ENCODE results near the gene SP5.

Gene SP5

DNA sequence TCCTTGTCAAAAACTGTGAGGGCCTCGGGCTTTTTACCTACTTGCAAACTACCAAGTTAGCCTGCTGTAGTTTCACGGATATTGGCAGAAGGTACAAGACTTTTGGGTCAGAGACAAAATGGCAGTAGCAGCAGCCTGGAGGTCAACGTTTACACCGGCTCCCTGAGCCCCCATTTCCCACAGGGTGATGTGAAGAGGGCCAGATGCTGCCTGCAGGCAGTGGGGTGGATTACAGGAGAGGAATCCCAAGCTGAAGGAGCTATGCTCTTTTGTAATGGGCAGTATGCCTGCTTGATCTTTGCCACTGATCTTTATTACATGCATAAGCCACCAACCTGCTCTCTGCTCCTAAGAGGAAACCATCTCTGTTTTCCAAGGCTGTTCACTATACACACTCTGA is 29.5 kb upstream of the SP5 start:
- no peak overlapping the region for H3K27ac ChIP-seq (ENCODE audit: low read depth, low read length)
- no peaks in the 10 kb centered on the region for H3K9me3 ChIP-seq (ENCODE audit: control insufficient read depth in 1 of 2, low read length in 2 of 2)

DNA sequence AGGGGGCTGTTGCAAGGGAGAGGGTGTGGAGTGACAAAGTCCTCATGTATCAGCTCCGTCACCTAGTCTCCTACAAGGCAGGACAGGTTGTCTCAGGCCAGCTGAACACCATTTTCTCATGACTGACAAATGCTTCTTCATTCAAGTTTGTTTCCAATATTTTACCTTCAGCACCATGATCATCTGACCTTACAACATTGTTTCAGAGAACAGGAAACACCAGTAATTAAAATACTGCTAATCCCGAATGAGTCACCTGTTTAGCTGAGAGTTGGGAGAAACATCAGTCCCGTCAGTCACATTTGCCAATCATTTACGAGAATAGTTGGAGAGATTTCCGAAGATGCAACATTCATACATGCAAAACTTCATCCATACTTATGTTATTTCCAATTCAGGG is 25.7 kb upstream of the SP5 start:
- no peak overlapping the region for H3K4me3 ChIP-seq (ENCODE audit: low read depth in 1 of 2, low read length in 2 of 2)
- peaks cover 0 to 7% of the 10 kb centered on the region in 2 donors for H3K4me1 ChIP-seq (ENCODE audit: control insufficient read depth in 1 of 2, insufficient read depth in 2 of 2, low read length in 2 of 2)
- H3K36me3 ChIP-seq (ENCODE audit: control insufficient read depth in 1 of 2, insufficient read depth in 2 of 2, low read length in 2 of 2), result no peaks in the 10 kb centered on the region
- no peak overlapping the region for H3K27ac ChIP-seq (ENCODE audit: low read depth, low read length)
- no peak overlapping the region for H3K9ac ChIP-seq (ENCODE audit: low read depth in 1 of 2, low read length in 2 of 2)
- H3K27me3 ChIP-seq (ENCODE audit: control insufficient read depth in 1 of 2, insufficient read depth in 2 of 2, low read length in 2 of 2), result no peaks in the 10 kb centered on the region
- H3K9me3 ChIP-seq (ENCODE audit: control insufficient read depth in 1 of 2, low read length in 2 of 2), result no peaks in the 10 kb centered on the region

More for the DNA sequence above, 29.5 kb upstream of the SP5 start:
- H3K4me3 ChIP-seq (ENCODE audit: low read depth in 1 of 2, low read length in 2 of 2), result no peak overlapping the region
- H3K4me1 ChIP-seq (ENCODE audit: control insufficient read depth in 1 of 2, insufficient read depth in 2 of 2, low read length in 2 of 2), result peaks cover 0 to 7% of the 10 kb centered on the region in 2 donors
- H3K36me3 ChIP-seq (ENCODE audit: control insufficient read depth in 1 of 2, insufficient read depth in 2 of 2, low read length in 2 of 2), result no peaks in the 10 kb centered on the region
- H3K27me3 ChIP-seq (ENCODE audit: control insufficient read depth in 1 of 2, insufficient read depth in 2 of 2, low read length in 2 of 2), result no peaks in the 10 kb centered on the region
- H3K9ac ChIP-seq (ENCODE audit: low read depth in 1 of 2, low read length in 2 of 2), result no peak overlapping the region

DNA sequence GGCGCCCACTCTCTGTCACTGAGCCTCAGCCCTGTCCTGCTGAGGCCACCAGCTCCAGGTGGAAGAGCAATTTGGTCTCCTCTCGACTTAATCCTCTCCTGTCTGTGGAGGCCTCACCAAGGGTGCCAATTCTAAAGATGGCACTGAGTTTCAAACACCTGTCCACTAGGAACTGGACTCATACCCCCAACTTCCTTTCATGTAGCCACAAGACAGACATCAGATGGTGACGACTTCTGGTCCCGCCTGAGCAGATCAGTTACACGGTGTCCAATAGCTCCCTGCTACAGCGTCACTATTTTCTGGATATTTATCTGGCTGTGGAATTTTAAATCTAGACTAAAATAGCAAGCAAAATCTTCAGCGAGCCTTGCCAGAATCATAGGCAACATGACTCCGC is 24.5 kb upstream of the SP5 start:
- Histone ChIP-seq H3K9me3 (ENCODE audit: control insufficient read depth in 1 of 2, low read length in 2 of 2) (no peaks in the 10 kb centered on the region), H3K4me3 (ENCODE audit: low read depth in 1 of 2, low read length in 2 of 2) (no peak overlapping the region), H3K9ac (ENCODE audit: low read depth in 1 of 2, low read length in 2 of 2) (no peak overlapping the region), H3K4me1 (ENCODE audit: control insufficient read depth in 1 of 2, insufficient read depth in 2 of 2, low read length in 2 of 2) (peaks cover 0 to 11% of the 10 kb centered on the region in 2 donors), H3K27me3 (ENCODE audit: control insufficient read depth in 1 of 2, insufficient read depth in 2 of 2, low read length in 2 of 2) (no peaks in the 10 kb centered on the region), H3K36me3 (ENCODE audit: control insufficient read depth in 1 of 2, insufficient read depth in 2 of 2, low read length in 2 of 2) (no peaks in the 10 kb centered on the region), H3K27ac (ENCODE audit: low read depth, low read length) (no peak overlapping the region)

DNA sequence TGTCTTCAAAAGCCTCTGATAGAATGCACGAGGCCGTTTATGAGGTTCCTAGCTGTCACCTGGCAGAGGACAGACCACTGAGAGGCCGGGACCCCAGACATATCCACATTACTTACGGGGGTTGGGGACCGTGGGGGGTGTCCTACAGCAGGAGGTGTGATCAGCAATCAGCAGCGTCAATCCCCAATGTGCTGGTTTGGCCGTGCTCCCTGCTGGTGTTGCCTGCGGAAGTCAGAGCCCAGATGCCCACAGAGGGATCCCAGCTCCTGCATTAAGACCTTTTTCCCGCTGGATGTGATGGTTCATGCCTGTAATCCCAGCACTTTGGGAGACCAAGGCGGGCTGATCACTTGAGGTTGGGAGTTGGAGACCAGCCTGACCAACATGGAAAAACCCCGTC is 20.8 kb upstream of the SP5 start:
- Histone ChIP-seq H3K27me3 (ENCODE audit: control insufficient read depth in 1 of 2, insufficient read depth in 2 of 2, low read length in 2 of 2) (no peaks in the 10 kb centered on the region), H3K27ac (ENCODE audit: low read depth, low read length) (no peak overlapping the region), H3K4me1 (ENCODE audit: control insufficient read depth in 1 of 2, insufficient read depth in 2 of 2, low read length in 2 of 2) (peaks cover 0 to 8% of the 10 kb centered on the region in 2 donors), H3K4me3 (ENCODE audit: low read depth in 1 of 2, low read length in 2 of 2) (no peak overlapping the region), H3K9ac (ENCODE audit: low read depth in 1 of 2, low read length in 2 of 2) (no peak overlapping the region), H3K9me3 (ENCODE audit: control insufficient read depth in 1 of 2, low read length in 2 of 2) (no peaks in the 10 kb centered on the region), H3K36me3 (ENCODE audit: control insufficient read depth in 1 of 2, insufficient read depth in 2 of 2, low read length in 2 of 2) (no peaks in the 10 kb centered on the region)

DNA sequence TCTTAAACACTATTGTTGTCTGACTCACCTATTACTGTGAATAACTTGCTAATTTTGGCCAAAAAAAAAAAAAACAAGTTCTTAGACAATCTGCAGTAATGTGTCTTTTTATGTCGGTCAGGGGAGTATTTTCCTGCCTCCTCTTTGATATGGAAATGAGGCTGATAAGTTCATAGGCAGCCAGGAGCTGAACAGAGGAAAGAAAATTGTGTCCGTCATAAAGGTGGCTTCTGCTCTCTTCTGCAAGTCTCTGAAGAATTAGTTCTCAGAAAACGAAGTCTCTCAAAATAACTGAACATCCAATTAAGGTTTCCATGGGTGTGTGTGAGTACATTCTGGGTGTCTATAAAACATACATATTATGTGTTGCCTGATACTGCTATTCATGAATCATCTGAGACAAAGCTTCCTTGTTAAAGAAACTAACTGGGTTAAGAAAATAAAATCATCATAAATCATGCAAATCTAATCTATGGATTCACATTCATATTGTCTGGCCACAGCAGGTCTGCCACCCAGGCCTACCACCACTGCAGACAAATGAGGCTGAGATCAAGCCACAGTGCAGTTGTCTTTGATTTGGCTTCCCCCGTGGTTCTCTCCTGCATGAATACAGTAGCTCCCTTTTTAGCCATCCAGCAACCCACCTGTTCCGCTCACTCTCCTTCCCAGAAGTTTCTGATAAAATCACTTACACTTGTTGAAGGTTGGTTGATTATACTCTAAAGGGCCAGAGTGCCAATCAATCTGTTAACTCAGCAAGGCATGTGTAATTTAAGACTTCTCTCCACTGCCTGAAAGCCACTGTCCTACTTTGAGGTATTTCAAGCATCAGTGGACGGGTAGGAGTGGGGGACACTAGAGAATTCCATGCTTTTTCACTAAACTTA is 19.4 kb upstream of the SP5 start:
- no peak overlapping the region for H3K4me3 ChIP-seq (ENCODE audit: low read depth in 1 of 2, low read length in 2 of 2)
- no peak overlapping the region for H3K27ac ChIP-seq (ENCODE audit: low read depth, low read length)
- no peak overlapping the region for H3K9ac ChIP-seq (ENCODE audit: low read depth in 1 of 2, low read length in 2 of 2)
- no peaks in the 10 kb centered on the region for H3K27me3 ChIP-seq (ENCODE audit: control insufficient read depth in 1 of 2, insufficient read depth in 2 of 2, low read length in 2 of 2)
- no peaks in the 10 kb centered on the region for H3K36me3 ChIP-seq (ENCODE audit: control insufficient read depth in 1 of 2, insufficient read depth in 2 of 2, low read length in 2 of 2)
- peaks cover 0 to 4% of the 10 kb centered on the region in 2 donors for H3K4me1 ChIP-seq (ENCODE audit: control insufficient read depth in 1 of 2, insufficient read depth in 2 of 2, low read length in 2 of 2)
- H3K9me3 ChIP-seq (ENCODE audit: control insufficient read depth in 1 of 2, low read length in 2 of 2), result no peaks in the 10 kb centered on the region

DNA sequence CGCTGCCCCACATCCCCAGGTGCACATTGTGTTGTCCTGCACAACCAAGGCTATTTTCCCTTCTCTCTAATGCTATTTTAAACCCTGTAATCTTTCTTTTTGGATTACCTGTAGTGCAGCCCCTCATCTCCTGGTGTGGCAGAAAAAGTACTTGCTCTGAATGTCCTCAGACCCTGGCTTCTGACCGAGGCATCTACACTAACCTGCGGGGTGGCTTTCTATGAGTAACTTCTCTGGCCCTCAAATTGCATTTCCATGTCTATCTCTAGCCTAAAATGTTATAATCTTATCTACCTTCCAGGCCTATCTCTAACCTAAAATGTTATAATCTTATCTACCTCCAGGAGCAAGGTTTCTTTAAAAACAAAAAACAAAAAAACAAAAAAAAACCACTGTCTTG is 18.2 kb upstream of the SP5 start:
- H3K4me1 ChIP-seq (ENCODE audit: control insufficient read depth in 1 of 2, insufficient read depth in 2 of 2, low read length in 2 of 2), result peaks cover 0 to 4% of the 10 kb centered on the region in 2 donors
- no peaks in the 10 kb centered on the region for H3K36me3 ChIP-seq (ENCODE audit: control insufficient read depth in 1 of 2, insufficient read depth in 2 of 2, low read length in 2 of 2)
- H3K9me3 ChIP-seq (ENCODE audit: control insufficient read depth in 1 of 2, low read length in 2 of 2), result no peaks in the 10 kb centered on the region
- no peak overlapping the region for H3K27ac ChIP-seq (ENCODE audit: low read depth, low read length)
- H3K4me3 ChIP-seq (ENCODE audit: low read depth in 1 of 2, low read length in 2 of 2), result no peak overlapping the region
- H3K9ac ChIP-seq (ENCODE audit: low read depth in 1 of 2, low read length in 2 of 2), result no peak overlapping the region
- no peaks in the 10 kb centered on the region for H3K27me3 ChIP-seq (ENCODE audit: control insufficient read depth in 1 of 2, insufficient read depth in 2 of 2, low read length in 2 of 2)

DNA sequence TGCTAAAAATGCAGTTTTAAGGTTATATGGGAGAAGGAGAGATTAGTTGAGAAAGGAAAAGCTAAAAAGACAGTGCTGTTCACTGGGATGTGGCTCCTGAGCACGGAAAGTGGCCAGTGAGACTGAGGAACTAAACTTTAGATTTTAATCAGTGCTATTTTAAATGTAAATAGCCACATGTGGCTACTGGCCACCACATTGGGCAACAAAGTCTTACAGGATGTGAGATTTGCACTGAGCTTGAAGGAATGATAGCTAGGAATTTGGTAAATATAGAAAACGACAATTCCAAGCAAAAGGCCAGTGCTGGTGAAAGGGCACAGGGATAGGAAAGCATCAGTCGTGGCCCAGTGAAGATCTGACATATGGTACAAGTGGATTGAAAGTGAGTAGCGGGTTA is 14.1 kb upstream of the SP5 start:
- no peaks in the 10 kb centered on the region for H3K36me3 ChIP-seq (ENCODE audit: control insufficient read depth in 1 of 2, insufficient read depth in 2 of 2, low read length in 2 of 2)
- no peak overlapping the region for H3K9ac ChIP-seq (ENCODE audit: low read depth in 1 of 2, low read length in 2 of 2)
- no peak overlapping the region for H3K27ac ChIP-seq (ENCODE audit: low read depth, low read length)
- no peak overlapping the region for H3K4me3 ChIP-seq (ENCODE audit: low read depth in 1 of 2, low read length in 2 of 2)
- no peaks in the 10 kb centered on the region for H3K27me3 ChIP-seq (ENCODE audit: control insufficient read depth in 1 of 2, insufficient read depth in 2 of 2, low read length in 2 of 2)
- no peaks in the 10 kb centered on the region for H3K4me1 ChIP-seq (ENCODE audit: control insufficient read depth in 1 of 2, insufficient read depth in 2 of 2, low read length in 2 of 2)
- H3K9me3 ChIP-seq (ENCODE audit: control insufficient read depth in 1 of 2, low read length in 2 of 2), result peaks cover 0 to 7% of the 10 kb centered on the region in 2 donors

DNA sequence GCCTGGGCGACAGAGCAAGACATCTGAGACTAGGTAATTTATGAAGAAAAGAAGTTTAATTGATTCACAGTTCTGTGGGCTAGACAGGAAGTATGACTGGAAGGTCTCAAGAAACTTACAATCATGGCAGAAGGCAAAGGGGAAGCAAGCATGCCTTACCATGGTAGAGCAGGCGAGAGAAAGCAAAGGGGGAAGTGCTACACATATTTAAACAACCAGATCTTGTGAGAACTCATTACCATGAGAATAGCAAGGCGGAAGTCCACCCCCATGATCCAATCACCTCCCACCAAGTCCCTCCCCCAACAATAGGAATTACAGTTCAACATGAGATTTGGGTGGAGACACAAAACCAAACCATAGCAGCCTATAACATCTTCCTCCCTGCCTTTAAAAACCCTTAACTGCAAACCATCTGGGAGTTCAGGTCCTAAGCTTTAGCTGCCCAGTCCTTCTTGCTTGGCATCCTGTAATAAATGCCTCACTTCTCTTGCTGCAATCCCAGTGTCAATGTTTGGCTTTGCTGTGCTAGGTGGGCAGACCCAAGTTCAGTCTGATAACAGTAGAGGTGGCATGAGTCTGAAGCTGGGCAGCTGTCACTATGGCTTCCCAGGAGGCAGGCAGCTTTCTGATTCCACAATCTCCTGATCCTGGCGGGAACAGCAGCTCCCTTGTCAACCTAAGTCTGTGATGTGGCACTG is 11.2 kb upstream of the SP5 start:
- no peak overlapping the region for H3K4me3 ChIP-seq (ENCODE audit: low read depth in 1 of 2, low read length in 2 of 2)
- H3K27me3 ChIP-seq (ENCODE audit: control insufficient read depth in 1 of 2, insufficient read depth in 2 of 2, low read length in 2 of 2), result peaks cover 0 to 4% of the 10 kb centered on the region in 2 donors
- peaks cover 0 to 7% of the 10 kb centered on the region in 2 donors for H3K9me3 ChIP-seq (ENCODE audit: control insufficient read depth in 1 of 2, low read length in 2 of 2)
- no peak overlapping the region for H3K27ac ChIP-seq (ENCODE audit: low read depth, low read length)
- H3K9ac ChIP-seq (ENCODE audit: low read depth in 1 of 2, low read length in 2 of 2), result no peak overlapping the region
- H3K4me1 ChIP-seq (ENCODE audit: control insufficient read depth in 1 of 2, insufficient read depth in 2 of 2, low read length in 2 of 2), result no peaks in the 10 kb centered on the region
- H3K36me3 ChIP-seq (ENCODE audit: control insufficient read depth in 1 of 2, insufficient read depth in 2 of 2, low read length in 2 of 2), result no peaks in the 10 kb centered on the region

DNA sequence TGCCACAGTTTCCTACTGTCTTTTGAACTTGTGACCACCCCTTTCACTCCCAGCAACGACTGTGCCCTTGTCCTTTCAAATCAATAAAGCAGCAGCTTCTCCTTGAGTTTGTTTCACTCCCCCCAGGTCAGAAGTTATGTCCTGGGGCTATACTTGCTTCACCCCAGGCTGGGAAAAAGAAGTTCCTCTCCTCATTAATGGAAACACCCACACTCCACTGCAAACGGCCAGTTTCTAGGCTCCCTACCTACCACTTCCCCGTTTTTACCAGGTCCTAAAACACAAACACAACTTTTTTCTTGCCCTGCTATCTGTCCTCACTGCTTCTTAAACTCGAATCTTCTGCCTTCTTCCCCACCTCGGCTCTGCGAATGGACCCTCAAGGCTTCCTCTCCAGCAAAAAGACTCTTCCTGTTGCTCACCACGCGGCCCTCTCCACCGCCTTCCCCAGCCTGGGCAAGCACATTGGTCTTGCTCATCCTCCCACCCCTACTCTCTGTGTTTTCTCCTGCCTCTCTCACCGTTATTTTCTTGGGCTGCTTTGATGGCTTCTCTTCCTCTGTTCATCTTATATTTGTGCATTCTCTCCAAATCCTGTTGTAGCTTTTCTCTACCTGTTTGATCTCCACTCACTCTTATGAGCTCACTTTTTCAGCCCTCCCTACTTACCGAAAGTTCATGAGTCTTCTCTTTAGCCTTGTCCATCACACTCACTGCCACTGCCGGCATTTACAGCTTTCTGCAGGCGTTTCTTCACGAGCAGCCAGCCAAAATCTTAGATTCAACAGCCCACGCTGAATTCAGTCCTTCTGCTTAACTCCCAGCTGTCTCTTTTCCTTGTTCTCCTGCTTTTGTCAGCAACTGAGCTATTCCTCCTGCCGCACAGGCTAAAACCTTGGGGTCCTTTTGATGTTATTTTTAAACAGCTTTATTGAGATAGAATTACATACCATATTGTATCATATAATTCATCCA is 7.0 kb upstream of the SP5 start:
- Histone ChIP-seq H3K27ac (ENCODE audit: low read depth, low read length) (no peak overlapping the region), H3K27me3 (ENCODE audit: control insufficient read depth in 1 of 2, insufficient read depth in 2 of 2, low read length in 2 of 2) (peaks cover 12 to 21% of the 10 kb centered on the region in 2 donors), H3K4me1 (ENCODE audit: control insufficient read depth in 1 of 2, insufficient read depth in 2 of 2, low read length in 2 of 2) (peaks cover 0 to 8% of the 10 kb centered on the region in 2 donors)

More for the DNA sequence above, 7.0 kb upstream of the SP5 start:
- Histone ChIP-seq H3K9me3 (ENCODE audit: control insufficient read depth in 1 of 2, low read length in 2 of 2) (no peaks in the 10 kb centered on the region), H3K36me3 (ENCODE audit: control insufficient read depth in 1 of 2, insufficient read depth in 2 of 2, low read length in 2 of 2) (no peaks in the 10 kb centered on the region), H3K4me3 (ENCODE audit: low read depth in 1 of 2, low read length in 2 of 2) (no peak overlapping the region), H3K9ac (ENCODE audit: low read depth in 1 of 2, low read length in 2 of 2) (no peak overlapping the region)

All from duodenal mucosa (tissue), 2 donors.